Ramos (cell line): ENCODE data around the gene ADCY1.
"Not testable (repeated sequence)": the region's sequence is repeated elsewhere in the genome, so short reads cannot be mapped to it uniquely, and the experiment has no call there.

Experiments used
- in situ Hi-C: fragments of 300-500 bp; cut with MboI; formaldehyde crosslinking; loops from one replicate; pipeline ENCODE4 v1.14.3; 2022; ENCODE audit warnings: low sequenced_read_pairs; ENCODE audit not compliant: unreplicated experiment

The ADCY1 gene

GRCh38 chr7:45573661-45574415 is at the start of gene ADCY1:
ADCY1 (plus strand) TSS chr7:45574368; CDS start chr7:45574544, 176 bp downstream.
- in situ Hi-C loops = no loop called here

- in situ Hi-C loops = no loop called here
These were observed 49.7 kb upstream of the ADCY1 start for GRCh38 chr7:45524445-45524844.

- in situ Hi-C loops = no loop called here
These were observed 49.1 kb upstream of the ADCY1 start for GRCh38 chr7:45525057-45525456.

- in situ Hi-C loops = no loop called here
These were observed 30.7 kb upstream of the ADCY1 start for GRCh38 chr7:45543473-45543872.

GRCh38 chr7:45545105-45545710 is 29.0 kb upstream of the ADCY1 start:
- in situ Hi-C loops = not testable (repeated sequence)

- in situ Hi-C loops = not testable (repeated sequence)
These were observed 25.3 kb upstream of the ADCY1 start for GRCh38 chr7:45548917-45549316.

- in situ Hi-C loops = no loop called here
These were observed 10.8 kb upstream of the ADCY1 start for GRCh38 chr7:45563401-45563800.

GRCh38 chr7:45563941-45564461 is 10.2 kb upstream of the ADCY1 start:
- in situ Hi-C loops = no loop called here

- in situ Hi-C loops = no loop called here
These were observed 9.7 kb upstream of the ADCY1 start for GRCh38 chr7:45564485-45564884.

- in situ Hi-C loops = no loop called here
These were observed 9.2 kb upstream of the ADCY1 start for GRCh38 chr7:45564886-45565455.

- in situ Hi-C loops = no loop called here
These were observed 7.8 kb upstream of the ADCY1 start for GRCh38 chr7:45566386-45566785.

GRCh38 chr7:45566961-45567360 is 7.2 kb upstream of the ADCY1 start:
- in situ Hi-C loops = no loop called here

GRCh38 chr7:45567713-45568112 is 6.5 kb upstream of the ADCY1 start:
- in situ Hi-C loops = no loop called here

- in situ Hi-C loops = no loop called here
These were observed 5.5 kb upstream of the ADCY1 start for GRCh38 chr7:45568536-45569289.

- in situ Hi-C loops = no loop called here
These were observed 4.9 kb upstream of the ADCY1 start for GRCh38 chr7:45569290-45569685.

- in situ Hi-C loops = no loop called here
These were observed 3.4 kb upstream of the ADCY1 start for GRCh38 chr7:45570797-45571196.

- in situ Hi-C loops = no loop called here
These were observed 964 bp upstream of the ADCY1 start for GRCh38 chr7:45573204-45573603.

GRCh38 chr7:45574416-45574668 is 174 bp downstream of the ADCY1 start:
- in situ Hi-C loops = no loop called here

- in situ Hi-C loops = no loop called here
These were observed 717 bp downstream of the ADCY1 start for GRCh38 chr7:45574669-45575500.
